HEK293T (cell line): ENCODE measurements around the gene STK33.

ENCODE experiments used
- CTCF ChIA-PET: fragments of 350-600 bp; formaldehyde crosslinking; extraction: SDS; loops from one replicate; lab custom pipeline; 2021; ENCODE audit warnings: antibody characterized with exemption, inconsistent platforms; lab: Yijun Ruan, JAX
- POLR2A ChIA-PET: fragments of 350-600 bp; formaldehyde crosslinking; extraction: SDS; loops from one replicate; lab custom pipeline; 2020; ENCODE audit warnings: antibody characterized with exemption, inconsistent platforms; lab: Yijun Ruan, JAX
- DNase-seq: peaks from one replicate; pipeline ENCODE4 v3.0.0; 2012; ENCODE audit warnings: mixed read lengths; ENCODE audit errors: extremely low spot score
- ARNT ChIP-seq: fragments of 450-650 bp; IDR thresholded peaks from 2 replicates; pipeline ENCODE4 v1.6.1; 2017; ENCODE audit warnings: mild to moderate bottlenecking
- BHLHE40 ChIP-seq: fragments of 450-650 bp; IDR thresholded peaks from 2 replicates; pipeline ENCODE4 v1.6.1; 2016; ENCODE audit warnings: mild to moderate bottlenecking, moderate library complexity, borderline replicate concordance
- CTBP1 ChIP-seq: fragments of 450-650 bp; IDR thresholded peaks from 2 replicates; pipeline ENCODE4 v1.6.1; 2016; ENCODE audit warnings: borderline replicate concordance
- ELF4 ChIP-seq: fragments of 450-650 bp; IDR thresholded peaks from 2 replicates; pipeline ENCODE4 v1.6.1; 2017; ENCODE audit warnings: antibody characterized with exemption
- FOXA1 ChIP-seq: fragments of 450-650 bp; IDR thresholded peaks from 2 replicates; pipeline ENCODE4 v1.6.1; 2016; ENCODE audit warnings: mild to moderate bottlenecking
- FOXK2 ChIP-seq: fragments of 450-650 bp; IDR thresholded peaks from 2 replicates; pipeline ENCODE4 v1.6.1; 2016; ENCODE audit warnings: mild to moderate bottlenecking
- FOXM1 ChIP-seq: fragments of 450-650 bp; IDR thresholded peaks from 2 replicates; pipeline ENCODE4 v1.6.1; 2017; ENCODE audit warnings: mild to moderate bottlenecking, borderline replicate concordance
- HDGF ChIP-seq: fragments of 450-650 bp; IDR thresholded peaks from 2 replicates; pipeline ENCODE4 v1.6.1; 2017; ENCODE audit warnings: antibody characterized with exemption, borderline replicate concordance
- L3MBTL2 ChIP-seq: fragments of 450-650 bp; conservative IDR thresholded peaks from 2 replicates; pipeline ENCODE4 v1.6.1; 2016; ENCODE audit warnings: mild to moderate bottlenecking
- LEF1 ChIP-seq: fragments of 450-650 bp; IDR thresholded peaks from 2 replicates; pipeline ENCODE4 v1.6.1; 2017; ENCODE audit warnings: mild to moderate bottlenecking, borderline replicate concordance
- NFRKB ChIP-seq: fragments of 450-650 bp; IDR thresholded peaks from 2 replicates; pipeline ENCODE4 v1.6.1; 2016; ENCODE audit warnings: mild to moderate bottlenecking, moderate library complexity
- SP1 ChIP-seq: fragments of 450-650 bp; IDR thresholded peaks from 2 replicates; pipeline ENCODE4 v1.6.1; 2017
- SUZ12 ChIP-seq: fragments of 450-650 bp; IDR thresholded peaks from 2 replicates; pipeline ENCODE4 v1.6.1; 2016; ENCODE audit warnings: mild to moderate bottlenecking
- TARDBP ChIP-seq: fragments of 450-650 bp; IDR thresholded peaks from 2 replicates; pipeline ENCODE4 v1.6.1; 2016
- ZNF384 ChIP-seq: fragments of 450-650 bp; IDR thresholded peaks from 2 replicates; pipeline ENCODE4 v1.6.1; 2016
- TF ChIP-seq, protein P1 (sequence below): fragments of 450-650 bp; IDR thresholded peaks from 2 replicates; pipeline ENCODE4 v1.6.1; 2016

STK33 gene

DNA sequence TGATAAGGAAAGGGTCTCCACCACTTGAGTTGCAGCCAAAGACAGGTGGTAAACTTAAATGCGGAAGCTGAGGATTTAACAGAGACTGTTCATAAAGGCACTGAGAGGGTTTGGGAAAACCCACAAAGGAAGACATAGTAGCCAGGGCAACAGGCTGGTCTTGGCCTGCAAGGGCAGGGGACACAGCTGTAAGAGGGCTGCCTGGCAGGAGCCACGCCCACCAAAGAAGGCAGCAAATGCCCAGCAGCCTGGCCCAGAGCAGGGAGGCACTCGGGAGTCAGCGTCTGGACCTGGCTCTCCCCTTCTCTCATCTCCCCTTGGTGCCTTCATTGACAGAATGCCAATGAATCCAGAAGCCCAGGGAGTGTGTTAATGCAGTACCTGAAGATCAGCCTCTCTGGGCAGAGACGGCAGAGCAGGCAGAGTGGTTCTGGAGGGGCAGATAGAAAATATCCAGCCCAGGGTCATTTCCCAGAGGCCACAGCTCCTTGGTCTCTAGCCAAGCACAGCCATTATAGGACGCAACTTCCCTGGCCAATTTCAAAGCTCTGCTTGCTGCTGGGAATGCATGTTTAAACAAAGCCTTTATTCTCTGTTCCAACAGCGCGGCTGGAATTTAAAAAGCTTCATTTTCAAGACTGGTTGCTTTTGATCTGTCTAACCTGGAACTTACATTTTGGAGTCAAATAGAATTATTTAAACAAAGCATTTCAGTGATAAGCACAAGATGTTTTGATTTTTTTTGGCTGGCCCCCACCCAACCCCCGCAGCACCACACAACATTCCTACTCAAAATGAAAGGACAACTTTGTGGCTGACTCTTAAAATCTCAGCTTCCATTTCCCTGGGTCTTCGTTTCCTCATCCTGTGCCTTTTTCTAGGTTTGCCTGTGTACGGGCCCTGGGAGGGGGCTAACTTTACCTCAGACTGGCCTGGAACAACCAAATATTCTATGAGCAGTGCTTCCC is 204.7 kb downstream of the STK33 start:
- POLR2A ChIA-PET, result no interaction called here
- CTCF ChIA-PET, result no interaction called here
- DNase-seq, result no peak
- TF ChIP-seq NFRKB (no peak), TARDBP (no peak), FOXA1 (no peak), HDGF (no peak), FOXK2 (no peak), FOXM1 (no peak)
- TF ChIP-seq, protein P1, sequence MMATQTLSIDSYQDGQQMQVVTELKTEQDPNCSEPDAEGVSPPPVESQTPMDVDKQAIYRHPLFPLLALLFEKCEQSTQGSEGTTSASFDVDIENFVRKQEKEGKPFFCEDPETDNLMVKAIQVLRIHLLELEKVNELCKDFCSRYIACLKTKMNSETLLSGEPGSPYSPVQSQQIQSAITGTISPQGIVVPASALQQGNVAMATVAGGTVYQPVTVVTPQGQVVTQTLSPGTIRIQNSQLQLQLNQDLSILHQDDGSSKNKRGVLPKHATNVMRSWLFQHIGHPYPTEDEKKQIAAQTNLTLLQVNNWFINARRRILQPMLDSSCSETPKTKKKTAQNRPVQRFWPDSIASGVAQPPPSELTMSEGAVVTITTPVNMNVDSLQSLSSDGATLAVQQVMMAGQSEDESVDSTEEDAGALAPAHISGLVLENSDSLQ, result no peak

DNA sequence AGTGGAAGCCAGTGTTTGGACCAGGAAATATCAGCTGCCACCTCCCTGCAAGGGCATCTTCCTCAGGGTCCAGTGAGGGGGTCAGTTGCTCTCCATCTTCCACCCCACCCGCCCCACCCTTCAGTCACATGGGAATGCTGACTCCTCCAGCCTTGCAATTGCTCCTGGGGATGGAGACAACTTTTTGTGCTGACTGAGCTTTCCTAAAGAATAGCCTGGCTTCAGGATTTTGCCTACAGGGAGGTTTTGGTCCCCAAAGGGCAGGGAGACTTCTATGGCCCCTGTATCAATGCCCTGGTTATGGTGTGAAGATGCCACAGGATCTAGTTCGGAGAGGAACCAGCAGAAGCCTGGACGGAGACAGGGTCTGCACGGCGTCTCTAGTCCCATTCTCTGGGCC is 206.3 kb downstream of the STK33 start:
- TF ChIP-seq TARDBP (no peak), ARNT (no peak), FOXK2 (no peak), LEF1 (no peak), SP1 (no peak), FOXA1 (no peak), FOXM1 (no peak), NFRKB (no peak), HDGF (no peak), ZNF384 (no peak), CTBP1 (no peak), BHLHE40 (no peak), ELF4 (no peak), L3MBTL2 (no peak), SUZ12 (no peak)
- TF ChIP-seq, protein P1, result no peak
- DNase-seq, result no peak
- ChIA-PET POLR2A (no interaction called here), CTCF (no interaction called here)

- DNase-seq, result no peak
- ChIA-PET POLR2A (no interaction called here), CTCF (no interaction called here)
- no peak for TF ChIP-seq HDGF
- no peak for TF ChIP-seq SUZ12
- no peak for TF ChIP-seq FOXA1
- TF ChIP-seq NFRKB, result no peak
- no peak for TF ChIP-seq TARDBP
- TF ChIP-seq ARNT, result no peak
- TF ChIP-seq FOXK2, result no peak
- TF ChIP-seq, protein P1, result no peak
- TF ChIP-seq SP1, result no peak
- TF ChIP-seq CTBP1, result no peak
- no peak for TF ChIP-seq L3MBTL2
- TF ChIP-seq BHLHE40, result no peak
- no peak for TF ChIP-seq LEF1
- no peak for TF ChIP-seq ZNF384
- TF ChIP-seq ELF4, result no peak
- TF ChIP-seq FOXM1, result no peak
Observed at GRCh38 chr11:8387141-8387540, 206.9 kb downstream of the STK33 start.

- CTCF ChIA-PET, result no interaction called here
- no peak for TF ChIP-seq LEF1
- TF ChIP-seq CTBP1, result no peak
- TF ChIP-seq L3MBTL2, result no peak
- no peak for TF ChIP-seq FOXK2
- no peak for TF ChIP-seq BHLHE40
- no peak for TF ChIP-seq SUZ12
- TF ChIP-seq ELF4, result no peak
- no peak for TF ChIP-seq FOXM1
- TF ChIP-seq ZNF384, result no peak
- TF ChIP-seq, protein P1, result no peak
- no peak for TF ChIP-seq HDGF
- TF ChIP-seq ARNT, result no peak
- TF ChIP-seq TARDBP, result no peak
- TF ChIP-seq FOXA1, result no peak
- TF ChIP-seq SP1, result no peak
- TF ChIP-seq NFRKB, result no peak
- POLR2A ChIA-PET, result no interaction called here
- DNase-seq, result no peak
Observed at GRCh38 chr11:8386134-8386864, 207.7 kb downstream of the STK33 start.
